Inflammatory macrophage treated with lipopolysaccharide for 1 hour (primary cell): Measurements from ENCODE around the gene MBD3L2B.

ENCODE experiments used
- DNase-seq, 2 donors: peaks; one replicate each; pipeline ENCODE4 v3.0.0-alpha.2; 2020 to 2022

The MBD3L2B gene

GRCh38 chr19:7010722-7011593 lies 10.3 kb downstream of the MBD3L2B start:
- no peak for DNase-seq

DNA sequence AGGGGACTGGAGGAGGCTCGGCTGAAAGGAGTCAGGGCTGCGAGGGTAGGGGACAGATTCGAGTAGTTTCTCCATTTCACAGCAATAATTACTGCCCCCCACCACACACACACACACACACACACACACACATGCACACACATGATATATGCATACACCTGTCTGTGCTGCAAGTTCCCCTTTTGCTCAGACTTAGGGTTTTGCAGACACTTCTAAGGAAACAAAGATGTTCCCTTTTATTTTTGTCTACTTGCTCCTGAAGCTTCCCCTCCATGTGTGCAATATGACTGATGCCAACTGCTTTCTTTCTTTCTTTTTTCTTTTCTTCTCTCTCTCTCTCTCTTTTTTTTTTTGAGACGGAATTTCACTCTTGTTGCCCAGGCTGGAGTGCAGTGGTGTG lies 13.4 kb downstream of the MBD3L2B start:
- DNase-seq = no peak

GRCh38 chr19:7006135-7006704 lies 15.0 kb downstream of the MBD3L2B start:
- no peak for DNase-seq

DNA sequence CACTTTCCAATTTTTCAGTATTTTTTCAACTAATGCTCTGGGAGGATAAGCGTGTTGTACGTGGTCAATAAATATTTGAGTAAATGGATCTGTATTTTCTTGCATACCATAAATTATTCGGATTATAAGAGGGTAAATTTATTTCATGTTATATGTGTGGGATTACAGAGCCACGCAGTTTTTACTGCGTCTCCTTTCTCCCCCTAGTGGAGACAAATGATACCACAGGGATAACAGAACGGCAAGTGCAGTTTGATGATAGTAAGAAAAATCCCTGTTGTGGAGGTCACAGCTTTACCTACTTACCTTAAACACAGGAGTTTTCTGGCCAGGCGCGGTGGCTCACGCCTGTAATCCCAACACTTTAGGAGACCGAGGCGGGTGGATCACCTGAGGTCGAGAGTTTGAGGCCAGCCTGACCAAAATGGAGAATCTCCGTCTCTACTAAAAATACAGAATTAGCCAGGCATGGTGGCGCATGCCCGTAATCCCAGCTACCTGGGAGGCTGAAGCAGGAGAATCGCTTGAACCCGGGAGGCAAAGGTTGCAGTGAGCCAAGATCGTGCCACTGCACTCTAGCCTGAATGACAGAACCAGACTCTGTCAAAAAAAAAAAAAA lies 16.8 kb downstream of the MBD3L2B start:
- DNase-seq = peak; percentile 47 to 72

DNA sequence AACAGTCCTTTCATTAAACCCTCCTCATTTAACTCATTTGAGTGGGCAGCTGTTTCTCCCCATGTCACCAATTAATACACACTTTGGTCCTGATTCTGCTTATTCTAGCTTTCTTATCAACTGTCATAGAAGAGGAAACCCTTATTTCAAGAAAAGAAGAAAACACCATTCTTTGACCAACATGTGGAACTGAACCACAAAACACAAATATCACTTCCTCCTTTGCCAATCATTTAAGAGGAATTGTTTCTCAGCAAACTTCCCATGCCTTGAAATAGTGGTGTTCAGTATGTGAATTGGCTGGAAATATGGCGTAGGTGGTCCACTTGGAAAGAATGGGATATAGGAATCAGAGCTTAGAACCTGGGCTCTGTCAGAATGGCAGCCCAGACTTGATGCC lies 20.4 kb downstream of the MBD3L2B start:
- DNase-seq = peak; percentile 33 to 63

- peak in 1 of 2 donors; percentile 32 for DNase-seq
These were observed 20.9 kb downstream of the MBD3L2B start for GRCh38 chr19:7000333-7000732.

DNA sequence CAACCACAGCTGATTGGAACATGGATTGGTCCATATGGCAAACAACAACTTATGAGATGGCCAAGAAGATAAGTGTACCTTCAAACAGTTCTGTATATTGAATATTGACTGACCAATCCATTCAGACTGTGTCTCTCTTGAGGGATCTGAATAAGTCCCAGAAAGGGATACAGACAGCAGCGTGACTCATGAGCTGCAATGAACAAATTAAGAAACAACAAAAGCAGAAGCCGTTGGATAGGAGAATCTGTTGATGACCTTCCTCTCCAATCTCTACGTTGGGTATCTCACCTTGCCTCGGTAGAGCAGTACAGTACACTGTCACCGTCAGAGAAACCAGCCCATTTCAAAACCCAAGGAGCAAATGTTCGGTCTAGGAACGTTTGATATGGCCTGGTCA lies 21.3 kb downstream of the MBD3L2B start:
- peak; percentile 65 to 69 for DNase-seq

DNA sequence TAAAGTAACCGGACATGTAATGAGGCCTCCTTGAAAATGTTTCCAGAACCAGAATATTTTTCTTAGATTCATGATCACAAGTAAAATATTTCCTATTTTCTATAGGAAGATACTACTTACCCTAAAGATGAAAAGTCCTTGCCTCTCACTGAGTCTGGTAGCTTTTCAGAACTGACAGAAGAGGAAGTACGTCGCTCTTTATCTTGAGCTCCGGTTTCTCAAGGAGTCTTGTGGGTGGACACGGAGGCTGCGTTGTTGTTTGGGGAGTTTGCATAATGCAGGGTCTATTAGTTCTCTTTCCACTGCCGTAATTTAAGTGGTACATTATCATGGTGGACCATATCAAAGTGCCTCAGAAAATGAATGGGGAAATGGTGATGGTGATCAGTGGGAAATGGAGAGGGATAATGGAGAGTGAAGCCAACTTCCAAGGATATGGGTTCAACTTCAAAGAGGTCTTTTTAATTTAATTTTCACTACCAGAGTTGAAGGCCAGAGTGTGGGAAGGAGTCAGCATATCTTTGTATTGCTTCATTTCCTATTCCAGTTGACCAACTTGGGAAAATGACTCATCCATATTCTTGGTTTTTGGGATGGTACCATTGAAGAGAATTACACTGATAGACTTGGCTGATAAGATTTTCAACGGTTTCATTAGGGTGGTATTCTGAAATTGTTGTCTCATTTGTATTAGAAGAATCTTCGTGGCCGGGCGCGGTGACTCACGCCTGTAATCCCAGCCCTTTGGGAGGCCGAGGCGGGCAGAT lies 23.4 kb downstream of the MBD3L2B start:
- peak; percentile 82 to 89 for DNase-seq

DNA sequence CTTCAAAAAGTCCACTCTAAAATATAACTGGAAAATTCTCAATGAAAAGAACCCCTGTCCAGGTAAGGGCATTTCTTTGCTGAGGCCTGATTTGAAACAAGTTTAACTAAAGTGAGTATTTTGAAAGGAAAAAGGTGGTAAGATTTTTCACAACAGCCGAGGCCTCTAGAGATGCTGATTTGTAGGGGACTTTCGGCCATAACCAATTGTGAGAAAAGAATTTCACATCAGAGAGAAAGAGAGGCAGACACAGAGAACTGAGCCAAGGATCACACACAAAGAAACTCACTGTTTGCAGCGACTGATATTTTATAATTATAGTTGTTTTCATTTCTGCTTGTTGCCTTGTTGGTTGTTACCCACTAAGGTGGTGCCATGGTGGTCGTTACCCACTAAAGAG lies 24.4 kb downstream of the MBD3L2B start:
- DNase-seq = no peak

- no peak for DNase-seq
These were observed 26.2 kb downstream of the MBD3L2B start for GRCh38 chr19:6995054-6995453.

- DNase-seq = no peak
These were observed 33.0 kb downstream of the MBD3L2B start for GRCh38 chr19:6988257-6988656.

- peak; percentile 77 to 79 for DNase-seq
These were observed 33.4 kb downstream of the MBD3L2B start for GRCh38 chr19:6987850-6988249.

- DNase-seq = no peak
These were observed 37.8 kb downstream of the MBD3L2B start for GRCh38 chr19:6983448-6983847.

DNA sequence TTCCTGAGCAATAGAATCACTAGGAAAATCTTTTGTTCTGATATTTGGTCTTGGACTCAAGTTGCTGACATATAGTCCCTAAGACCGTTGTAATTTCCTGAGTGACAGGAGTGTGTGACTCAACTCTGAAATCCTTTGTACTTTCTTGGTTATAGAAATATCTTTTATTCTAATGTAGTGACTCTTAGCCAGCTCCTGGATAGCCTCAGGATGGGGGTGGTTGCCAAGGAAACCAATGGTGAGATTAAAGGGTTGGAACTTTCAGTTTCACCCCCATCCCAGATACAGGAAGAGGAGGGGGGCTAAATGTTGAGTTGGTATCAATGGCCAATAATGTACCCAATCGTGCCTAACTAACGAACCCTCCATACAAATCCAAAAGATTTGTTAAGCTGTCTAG lies 41.8 kb downstream of the MBD3L2B start:
- no peak for DNase-seq

GRCh38 chr19:6976197-6976596 lies 45.0 kb downstream of the MBD3L2B start:
- no peak for DNase-seq

DNA sequence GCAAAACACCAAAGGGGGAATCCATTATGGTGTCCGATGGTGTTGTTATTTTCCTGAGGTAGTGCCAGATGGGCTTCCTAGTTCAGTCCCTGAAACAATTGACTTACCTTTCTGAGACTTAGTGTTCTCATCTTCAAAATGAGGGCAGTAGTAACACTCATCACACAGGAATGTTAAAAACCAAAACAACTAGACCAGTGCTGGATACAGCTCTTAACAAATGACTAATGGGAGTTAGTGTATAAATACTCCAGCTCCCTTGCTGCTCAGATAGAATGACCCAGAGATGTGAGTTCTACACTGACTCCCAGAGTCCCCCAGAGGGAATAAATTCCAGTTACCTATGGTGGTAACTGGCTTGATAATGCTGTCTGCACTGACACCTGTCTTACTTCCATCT lies 49.9 kb downstream of the MBD3L2B start:
- DNase-seq = no peak

DNA sequence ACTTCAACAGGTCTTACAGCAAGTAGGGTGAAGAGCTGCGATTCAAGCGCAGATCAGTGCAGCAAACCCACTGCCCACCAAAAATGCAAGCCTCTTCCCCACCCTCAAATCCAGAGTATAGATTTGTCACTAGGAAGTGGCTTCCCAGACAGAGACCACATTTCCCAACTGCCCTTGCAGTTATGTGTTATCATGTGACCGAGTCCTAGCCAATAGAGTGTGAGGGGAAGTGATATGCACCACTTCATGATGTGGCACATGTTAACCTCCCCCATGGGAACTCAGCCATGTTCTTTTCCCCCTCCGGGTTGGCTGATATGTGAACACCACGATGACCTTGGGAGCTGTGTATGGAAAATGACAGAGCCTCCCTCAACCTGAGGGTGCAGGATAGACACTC lies 50.8 kb downstream of the MBD3L2B start:
- peak; percentile 45 to 62 for DNase-seq

DNA sequence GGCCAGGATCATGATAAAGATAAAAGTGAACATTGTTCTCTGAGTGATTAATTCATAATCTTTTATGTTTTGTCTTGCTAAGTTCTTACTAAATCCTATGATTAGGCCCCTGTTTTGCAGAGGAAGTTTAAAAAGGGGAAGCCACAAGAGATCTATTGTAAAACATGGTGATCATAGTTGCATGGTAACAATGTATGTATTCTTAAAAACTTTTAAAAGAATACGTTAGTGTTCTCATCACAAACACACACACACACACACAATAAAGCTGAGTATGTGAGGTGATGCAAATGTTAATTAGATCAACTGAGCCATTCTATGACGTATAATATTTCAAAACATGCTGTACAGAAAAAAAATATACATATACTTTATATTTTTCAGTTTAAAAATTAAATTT lies 51.2 kb downstream of the MBD3L2B start:
- DNase-seq = peak; percentile 61 to 67

GRCh38 chr19:6969490-6969889 lies 51.7 kb downstream of the MBD3L2B start:
- DNase-seq = no peak
